ENCODE measurements around the gene PCCA. TPM values are rescaled to one million over a fixed set of nuclear protein-coding genes. Genes with fewer than 3 reads are reported as not detected.

Gene PCCA
- total and polyA plus RNA-seq, 12 donors, result 27.6 to 176 (median 97.7) TPM

DNA sequence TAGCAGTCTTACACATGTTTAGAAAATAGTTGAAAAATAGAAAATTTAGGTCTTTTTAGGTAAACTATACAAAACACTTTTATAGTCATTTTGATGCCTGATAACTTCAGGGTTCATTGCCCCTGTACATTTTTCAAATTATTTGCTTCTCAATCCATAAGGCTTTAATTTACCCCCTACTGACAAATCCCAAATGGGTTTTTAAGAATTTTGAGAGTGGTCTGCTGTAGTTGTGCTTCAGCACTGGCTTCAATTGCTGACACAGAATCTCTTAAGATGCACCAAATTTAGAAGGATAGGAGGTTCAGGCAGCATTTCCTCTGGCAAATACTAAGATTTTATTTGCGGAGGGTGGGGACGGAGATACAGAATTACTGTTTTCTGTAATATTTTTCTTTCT lies 89.4 kb downstream of the PCCA start:
- no peaks in the 10 kb centered on the region for H3K36me3 ChIP-seq (replicated peaks in 1 of 2)
- WGBS, 4 donors, result 94 to 99% (median 98%) methylated on average over 2 of the region's 2 CpGs
- H3K27me3 ChIP-seq, result no peaks in the 10 kb centered on the region
- no peaks in the 10 kb centered on the region for H3K9me3 ChIP-seq (replicated peaks in 1 of 3)
- DNase-seq, result no peak
- TF ChIP-seq CTCF (IDR thresholded peaks at IDR 0.05), result no peak
- TF ChIP-seq POLR2A (IDR thresholded peaks at IDR 0.05), result no peak
- no peak overlapping the region for H3K27ac ChIP-seq
- no peak overlapping the region for H3K4me3 ChIP-seq
- intact Hi-C loops (cut with DNase I), result no loop called here
- H3K4me1 ChIP-seq (replicated peaks in 1 of 2), result peaks cover 5% of the 10 kb centered on the region in 2 donors

- Histone ChIP-seq H3K4me1 (replicated peaks in 1 of 2) (peaks cover 5% of the 10 kb centered on the region in 2 donors), H3K27me3 (no peaks in the 10 kb centered on the region), H3K27ac (no peak overlapping the region), H3K36me3 (replicated peaks in 1 of 2) (no peaks in the 10 kb centered on the region), H3K9me3 (replicated peaks in 1 of 3) (no peaks in the 10 kb centered on the region), H3K4me3 (no peak overlapping the region)
- DNase-seq, result no peak
- TF ChIP-seq CTCF (IDR thresholded peaks at IDR 0.05) (no peak), POLR2A (IDR thresholded peaks at IDR 0.05) (no peak)
- intact Hi-C loops (cut with DNase I), result no loop called here
- 76 to 87% (median 83%) methylated on average over 3 of the region's 3 CpGs for WGBS, 4 donors
Measured at GRCh38 chr13:100179276-100179675, 90.4 kb downstream of the PCCA start.

GRCh38 chr13:100182900-100183490 lies 94.1 kb downstream of the PCCA start:
- Histone ChIP-seq H3K4me1 (replicated peaks in 1 of 2) (peaks cover 5% of the 10 kb centered on the region in 2 donors), H3K27ac (no peak overlapping the region), H3K27me3 (no peaks in the 10 kb centered on the region), H3K4me3 (no peak overlapping the region), H3K9me3 (replicated peaks in 1 of 3) (no peaks in the 10 kb centered on the region), H3K36me3 (replicated peaks in 1 of 2) (no peaks in the 10 kb centered on the region)
- intact Hi-C loops (cut with DNase I), result no loop called here
- WGBS, 4 donors, result 59 to 69% (median 62%) methylated on average over 4 of the region's 4 CpGs
- no peak for TF ChIP-seq CTCF (IDR thresholded peaks at IDR 0.05)
- TF ChIP-seq POLR2A (IDR thresholded peaks at IDR 0.05), result no peak
- DNase-seq, result no peak

- H3K4me3 ChIP-seq, result no peak overlapping the region
- no peaks in the 10 kb centered on the region for H3K36me3 ChIP-seq (replicated peaks in 1 of 2)
- WGBS, 4 donors, result 76 to 95% (median 89%) methylated on average over 3 of the region's 3 CpGs
- peaks cover 5% of the 10 kb centered on the region in 2 donors for H3K4me1 ChIP-seq (replicated peaks in 1 of 2)
- H3K9me3 ChIP-seq (replicated peaks in 1 of 3), result no peaks in the 10 kb centered on the region
- DNase-seq, result no peak
- no peak overlapping the region for H3K27ac ChIP-seq
- TF ChIP-seq CTCF (IDR thresholded peaks at IDR 0.05) (no peak), POLR2A (IDR thresholded peaks at IDR 0.05) (no peak)
- intact Hi-C loops (cut with DNase I), result no loop called here
- H3K27me3 ChIP-seq, result no peaks in the 10 kb centered on the region
Measured at GRCh38 chr13:100184095-100184494, 95.2 kb downstream of the PCCA start.

All from adrenal gland (tissue), 12 donors.